Testis (tissue), 2 donors: ENCODE results near the gene PPM1J.

Experiments used
- CTCF ChIP-seq, 3 experiments: fragments of 450-650 bp in 2 of 3; fragments of 200-600 bp in 1 of 3; sonication (generic) in 1 of 3; IDR thresholded peaks; one replicate each; pipeline ENCODE4 v1.5.1; 2016 to 2019; ENCODE audit warnings: antibody characterized with exemption in 3 of 3, mild to moderate bottlenecking in 2 of 3, moderate library complexity in 1 of 3
- POLR2A ChIP-seq: fragments of 450-650 bp; IDR thresholded peaks from one replicate; pipeline ENCODE4 v1.6.1; 2017; ENCODE audit warnings: antibody characterized with exemption, mild to moderate bottlenecking, moderate library complexity

GRCh38 chr1:112737573-112737972, 22.4 kb upstream of the PPM1J start:
- TF ChIP-seq CTCF (IDR thresholded peaks at IDR 0.05): no peak
- no peak for TF ChIP-seq POLR2A
